HG03571 (cell line): ENCODE results near the gene AKAP4.

Source experiments
- ATAC-seq: cut with Tn5 transposase; IDR thresholded peaks from one replicate; pipeline ENCODE4 v1.9.1; 2021; ENCODE audit not compliant: unreplicated experiment

The AKAP4 gene

DNA sequence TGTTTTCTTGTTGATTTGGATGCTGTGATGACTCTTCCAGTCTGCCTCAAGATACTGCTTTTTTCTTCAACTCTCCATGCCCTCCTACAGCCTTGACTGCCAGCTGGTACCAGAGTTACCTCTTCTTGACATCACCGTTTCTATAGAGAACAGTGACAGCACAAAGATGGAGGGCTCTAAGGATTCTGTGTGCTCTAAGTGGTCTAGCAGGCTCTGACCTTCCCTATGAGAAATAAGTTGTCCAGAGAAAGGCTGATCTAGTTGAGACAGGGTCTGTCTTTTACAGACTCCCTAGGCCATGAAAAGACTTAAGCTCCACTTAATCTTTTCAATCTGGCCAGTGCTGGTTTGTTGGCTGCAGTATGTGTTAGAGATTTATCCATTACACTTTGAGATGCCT lies at the start of gene AKAP4:
Gene AKAP4 (minus strand): TSS at position 101 of the 400 bp plus-strand sequence. CDS start 118 bp downstream, outside the sequence.
- no peak for ATAC-seq

DNA sequence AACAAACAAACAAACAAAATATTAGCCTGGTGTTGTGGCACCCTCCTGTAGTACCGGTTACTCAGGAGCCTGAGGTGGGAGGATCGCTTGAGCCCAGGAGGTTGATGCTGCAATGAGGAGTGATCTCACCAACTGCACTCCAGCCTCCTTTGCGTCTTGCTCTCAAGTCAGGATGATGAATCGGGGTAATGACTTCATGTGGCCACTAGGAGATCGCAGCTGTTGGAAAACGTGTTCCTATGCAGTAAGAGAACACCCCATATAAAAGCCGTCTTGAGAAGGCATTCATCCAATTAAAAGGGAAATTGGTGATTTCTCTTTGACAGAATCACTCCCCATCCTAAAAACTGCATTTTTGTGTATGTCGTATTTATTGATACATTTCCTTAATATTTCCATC lies 10.7 kb upstream of the AKAP4 start:
- ATAC-seq = no peak

DNA sequence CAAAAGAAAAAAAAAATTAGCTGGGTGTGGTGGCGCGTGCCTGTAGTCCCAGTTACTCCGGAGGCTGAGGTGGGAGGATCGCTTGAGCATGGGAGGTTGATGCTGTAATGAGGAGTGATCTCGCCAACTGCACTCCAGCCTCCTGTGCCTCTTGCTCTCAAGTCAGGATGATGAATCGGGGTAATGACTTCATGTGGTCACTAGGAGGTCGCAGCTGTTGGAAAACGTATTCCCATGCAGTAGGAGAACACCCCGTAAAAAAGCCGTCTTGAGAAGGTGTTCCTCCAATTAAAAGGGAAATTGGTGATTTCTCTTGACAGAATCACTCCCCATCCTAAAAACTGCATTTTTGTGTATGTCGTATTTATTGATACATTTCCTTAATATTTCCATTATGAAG lies 5.9 kb upstream of the AKAP4 start:
- ATAC-seq = no peak

- ATAC-seq = peak; percentile 98
Measured at GRCh38 chrX:50204364-50204899, 3.6 kb upstream of the AKAP4 start, which contains the start of gene CCNB3. TSS of gene CCNB3 (plus strand) at chrX:50204765. CDS start at chrX:50285164, 80,399 bp downstream.

DNA sequence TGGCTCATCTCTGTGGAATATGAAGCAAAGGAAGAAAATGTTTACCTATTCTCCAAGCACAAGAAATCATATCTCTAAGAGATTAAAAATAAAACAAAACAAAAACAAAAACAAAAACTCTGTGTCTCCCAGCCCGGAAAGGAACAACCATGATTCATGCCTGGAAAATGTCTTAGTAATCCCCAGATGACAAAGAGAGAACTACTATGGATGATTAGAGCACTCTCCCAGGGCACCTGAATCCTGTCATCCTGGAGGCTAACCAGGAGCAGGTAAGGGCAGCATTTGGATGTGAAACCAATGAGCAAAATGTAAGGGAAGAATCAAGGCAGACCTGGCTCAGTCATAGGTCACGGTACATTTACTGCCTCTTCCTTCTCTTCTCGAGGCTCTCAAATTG lies 1.7 kb upstream of the AKAP4 start:
- ATAC-seq = no peak

GRCh38 chrX:50198348-50198747 lies 2.5 kb downstream of the AKAP4 start:
- no peak for ATAC-seq

DNA sequence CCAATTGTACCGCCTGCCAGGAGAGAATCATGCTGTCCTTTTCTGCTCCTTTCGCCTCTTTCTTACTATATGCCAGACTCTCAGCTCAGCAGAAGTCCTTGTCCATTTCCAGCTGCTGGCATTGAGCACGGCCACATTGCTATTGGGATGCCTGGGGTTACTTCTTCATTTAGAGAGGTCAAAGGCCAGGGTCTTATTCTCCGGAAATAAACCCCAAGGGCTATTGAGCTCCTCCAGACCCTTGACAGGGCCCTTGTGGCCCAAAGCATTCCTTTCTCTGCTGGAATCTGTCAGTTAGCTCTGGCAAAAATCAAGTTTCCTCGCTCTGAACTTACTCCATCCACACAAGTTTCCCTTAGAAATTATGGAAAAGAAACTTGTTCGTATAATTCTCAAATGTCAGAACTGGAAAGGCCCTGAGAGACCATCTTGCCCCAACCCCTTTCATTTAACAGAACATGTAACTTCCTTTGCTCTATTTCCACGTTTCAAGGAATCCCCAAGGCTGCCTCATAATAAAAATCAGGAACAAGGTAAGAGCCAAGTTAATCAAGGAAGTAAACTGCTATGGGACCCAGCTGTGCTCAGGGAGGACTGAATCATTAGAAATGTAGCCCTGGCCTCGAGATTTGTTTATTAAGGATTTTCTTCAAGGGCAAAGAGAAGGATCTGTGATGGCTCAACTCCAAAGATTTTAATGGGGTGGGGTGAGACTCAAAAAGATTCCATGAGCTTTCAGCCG lies 11.8 kb downstream of the AKAP4 start:
- no peak for ATAC-seq

DNA sequence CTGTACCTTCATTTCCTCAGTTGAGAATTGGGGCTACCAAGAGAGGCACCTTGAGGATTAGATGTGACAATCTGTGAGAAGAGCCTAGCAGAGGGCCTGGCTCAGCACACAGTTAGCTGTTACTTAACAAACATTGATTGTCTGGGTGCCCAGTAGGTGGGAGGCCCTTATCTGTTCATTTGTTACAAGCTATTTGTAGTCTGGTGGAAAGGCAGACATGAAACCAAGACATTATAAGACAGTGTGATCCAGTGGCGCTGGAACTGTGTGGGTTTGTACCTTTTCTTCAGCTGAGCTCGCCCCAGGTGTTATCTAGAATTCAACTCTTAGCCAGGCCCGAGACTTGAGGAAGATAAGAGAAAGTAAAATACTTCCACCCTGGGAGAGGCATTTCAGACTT lies 16.9 kb downstream of the AKAP4 start:
- ATAC-seq = no peak

DNA sequence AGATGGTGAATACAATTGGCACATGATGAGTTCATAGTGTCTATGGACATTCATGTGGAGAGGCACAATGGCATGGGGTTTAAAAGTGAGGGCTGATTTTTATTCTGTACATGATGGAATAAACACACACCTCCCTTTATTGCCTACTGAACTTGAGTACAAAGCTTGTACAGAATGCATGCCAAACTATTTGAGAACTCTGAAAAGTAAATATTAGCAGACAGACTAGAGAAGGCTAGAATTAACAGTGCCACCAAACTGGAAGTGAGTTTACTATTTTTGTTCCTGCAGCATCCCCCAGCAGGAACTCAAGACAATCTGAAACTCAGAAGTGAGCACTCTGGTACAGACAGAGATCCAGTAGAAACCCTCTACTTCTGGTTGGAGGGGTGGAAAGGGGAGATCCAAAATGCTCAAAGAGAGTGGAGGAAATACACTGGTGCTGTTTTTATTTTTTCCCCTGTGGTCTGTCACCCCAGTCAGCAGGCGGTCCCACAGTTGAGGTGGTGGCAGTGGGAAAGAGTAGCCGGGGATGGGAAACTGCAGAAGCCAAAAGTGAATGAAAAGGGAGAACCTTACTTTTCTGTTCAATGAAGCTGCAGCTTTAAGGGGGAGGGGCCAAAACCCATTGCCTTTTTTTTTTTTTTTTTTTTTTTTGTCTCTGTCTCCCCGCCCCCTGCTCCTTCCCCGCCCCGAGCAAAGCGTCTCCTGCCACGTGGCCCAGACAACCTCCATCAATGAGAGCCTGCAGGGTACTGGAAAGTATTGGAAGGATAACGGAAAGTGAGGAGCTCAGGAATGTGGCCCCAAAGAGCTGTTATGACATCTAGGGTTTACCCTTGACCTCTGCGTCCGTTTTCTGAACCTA lies 20.5 kb downstream of the AKAP4 start:
- no peak for ATAC-seq

GRCh38 chrX:50169717-50170116 lies 31.1 kb downstream of the AKAP4 start:
- ATAC-seq = no peak

- no peak for ATAC-seq
Measured at GRCh38 chrX:50168241-50168687, 32.5 kb downstream of the AKAP4 start.

- ATAC-seq = no peak
Measured at GRCh38 chrX:50167366-50167765, 33.4 kb downstream of the AKAP4 start.

GRCh38 chrX:50165727-50166126 lies 35.1 kb downstream of the AKAP4 start:
- ATAC-seq = no peak

DNA sequence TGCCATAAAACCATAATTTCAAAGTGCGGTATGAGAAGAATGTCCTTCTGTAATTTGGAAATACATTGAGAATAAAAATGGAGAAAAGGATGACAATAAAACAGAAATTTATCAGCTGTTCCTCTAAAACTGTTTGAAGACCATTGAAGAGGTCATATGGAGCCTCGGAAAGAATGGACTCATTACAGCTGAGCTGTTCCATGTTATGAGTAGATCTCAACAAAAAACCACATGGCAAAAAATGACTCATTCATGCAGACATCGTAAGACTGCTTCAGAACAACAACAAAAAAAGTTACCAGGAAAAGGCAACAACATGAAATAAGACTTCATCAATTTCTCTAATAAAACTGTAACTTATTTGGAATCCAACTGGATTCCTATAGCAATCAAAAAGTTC lies 39.7 kb downstream of the AKAP4 start:
- ATAC-seq = no peak

DNA sequence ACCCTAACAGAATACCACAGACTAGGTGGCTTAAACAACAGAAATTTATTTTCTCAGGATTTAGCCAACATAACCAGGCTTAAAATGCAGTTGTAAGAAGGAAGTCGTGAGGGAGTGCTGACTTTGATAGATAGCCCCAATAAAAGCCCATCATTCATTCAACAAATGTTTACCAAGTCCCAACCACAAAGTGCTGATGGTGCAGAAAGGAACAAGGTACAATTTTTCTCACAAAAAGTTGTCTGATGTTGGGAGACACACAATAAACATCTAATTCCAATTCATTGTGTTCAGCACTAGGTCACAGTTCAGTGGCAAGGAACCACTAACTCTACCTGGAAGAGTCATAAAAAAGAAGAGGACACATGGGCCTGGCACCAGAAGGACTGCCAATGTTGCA lies 42.2 kb downstream of the AKAP4 start:
- no peak for ATAC-seq

DNA sequence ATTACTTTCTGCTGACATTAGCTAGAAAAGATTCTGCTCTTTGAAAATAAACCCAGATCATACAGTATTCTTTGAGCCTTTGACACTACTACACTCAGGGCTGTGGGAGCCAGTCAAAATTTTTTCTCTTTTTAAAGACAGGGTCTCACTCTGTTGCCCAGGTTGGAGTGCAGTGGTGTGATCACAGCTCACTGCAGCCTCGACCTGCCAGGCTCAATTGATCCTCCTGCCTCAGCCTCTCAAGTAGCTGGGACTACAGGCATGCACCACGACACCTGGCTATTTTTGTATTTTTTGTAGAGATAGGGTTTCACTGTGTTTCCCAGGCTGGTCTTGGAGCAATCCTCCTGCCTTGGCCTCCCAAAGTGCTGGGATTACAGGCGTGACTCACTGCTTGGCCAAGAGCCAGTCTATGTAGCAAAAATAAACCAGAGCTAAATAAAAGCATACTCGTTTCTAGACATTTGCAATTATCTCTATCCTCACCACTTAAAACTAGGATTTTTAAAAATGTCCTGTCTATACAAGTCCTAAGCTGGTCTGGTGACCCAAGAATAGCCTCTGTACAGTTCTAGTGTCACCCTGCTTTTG lies 43.2 kb downstream of the AKAP4 start:
- ATAC-seq = no peak

DNA sequence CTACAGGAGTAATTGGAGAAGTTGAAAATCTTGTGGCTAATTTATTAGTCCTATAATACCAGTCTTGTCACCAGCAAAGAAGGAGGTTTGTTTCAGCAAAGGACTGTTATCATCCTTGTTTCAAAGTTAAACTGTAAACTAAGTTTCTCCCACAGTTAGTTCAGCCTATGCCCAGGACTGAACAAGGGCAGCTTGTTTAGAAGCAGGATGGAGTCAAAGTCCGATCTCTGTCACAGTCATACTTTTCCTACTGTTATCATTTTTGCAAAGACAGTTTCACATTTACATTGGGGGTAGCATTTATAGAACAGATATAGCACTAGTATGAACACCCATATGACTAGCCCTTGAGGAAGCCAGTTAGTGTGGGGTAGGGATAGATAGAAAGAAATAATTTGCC lies 46.4 kb downstream of the AKAP4 start:
- ATAC-seq = no peak

DNA sequence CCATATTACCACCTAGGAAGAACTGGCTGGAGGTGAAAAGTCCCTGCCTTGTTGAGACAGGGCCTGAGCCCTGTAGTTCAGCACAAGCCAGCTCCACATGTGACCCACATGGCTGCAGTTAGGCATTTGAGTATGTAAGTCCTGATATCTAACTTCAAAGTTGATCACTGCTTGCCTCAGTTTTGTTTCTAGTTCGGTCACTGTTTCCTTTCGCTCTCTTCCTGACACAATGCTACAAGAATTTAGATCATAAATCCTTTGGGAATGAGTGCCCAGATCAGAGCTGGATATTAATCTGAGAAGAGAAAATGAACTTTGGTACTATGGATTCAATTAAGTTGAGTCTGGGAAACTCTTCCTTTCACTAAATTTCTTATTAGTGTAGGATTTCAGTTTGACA lies 48.4 kb downstream of the AKAP4 start:
- no peak for ATAC-seq

- no peak for ATAC-seq
Measured at GRCh38 chrX:50147972-50148371, 52.8 kb downstream of the AKAP4 start.
